HFF-Myc (cell line): Measurements from ENCODE around the gene PPA1.
"Not testable (repeated sequence)": the region's sequence is repeated elsewhere in the genome, so short reads cannot be mapped to it uniquely, and the experiment has no call there.

Source experiments
- DNase-seq: peaks from one replicate; pipeline ENCODE4 v3.0.0-alpha.2; 2011; ENCODE audit warnings: low read depth; ENCODE audit errors: extremely low read depth
- H3K4me3 ChIP-seq: replicated peaks from 2 replicates; pipeline ENCODE4 v1.5.1; 2011; ENCODE audit warnings: low read depth, mild to moderate bottlenecking, control low read depth, low read length
- TF ChIP-seq, protein P1 (sequence below): IDR thresholded peaks from 2 replicates; pipeline ENCODE4 v1.5.1; 2012; ENCODE audit warnings: mild to moderate bottlenecking, low read depth, low read length, control low read depth; ENCODE audit errors: missing control alignments

PPA1 gene

DNA sequence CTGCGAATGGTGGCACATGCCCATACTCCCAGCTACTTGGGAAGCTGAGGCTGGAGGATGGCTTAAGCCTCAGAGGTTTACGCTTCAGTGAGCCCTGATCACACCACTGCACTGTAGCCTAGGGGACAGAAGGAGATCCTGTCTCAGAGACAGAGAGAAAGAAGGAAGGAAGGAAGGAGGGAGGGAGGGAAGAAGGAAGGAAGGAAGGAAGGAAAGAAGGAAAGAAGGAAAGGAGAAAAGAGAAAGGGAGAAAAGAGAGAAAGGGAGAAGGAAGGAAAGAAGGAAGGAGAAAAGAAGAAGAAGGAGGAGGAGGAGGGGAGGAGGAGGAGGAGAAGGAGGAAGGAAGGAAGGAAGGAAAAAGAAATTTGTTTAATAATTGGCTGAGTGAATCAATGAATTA is 49.9 kb downstream of the PPA1 start:
- H3K4me3 ChIP-seq, result no peak overlapping the region
- TF ChIP-seq, protein P1, sequence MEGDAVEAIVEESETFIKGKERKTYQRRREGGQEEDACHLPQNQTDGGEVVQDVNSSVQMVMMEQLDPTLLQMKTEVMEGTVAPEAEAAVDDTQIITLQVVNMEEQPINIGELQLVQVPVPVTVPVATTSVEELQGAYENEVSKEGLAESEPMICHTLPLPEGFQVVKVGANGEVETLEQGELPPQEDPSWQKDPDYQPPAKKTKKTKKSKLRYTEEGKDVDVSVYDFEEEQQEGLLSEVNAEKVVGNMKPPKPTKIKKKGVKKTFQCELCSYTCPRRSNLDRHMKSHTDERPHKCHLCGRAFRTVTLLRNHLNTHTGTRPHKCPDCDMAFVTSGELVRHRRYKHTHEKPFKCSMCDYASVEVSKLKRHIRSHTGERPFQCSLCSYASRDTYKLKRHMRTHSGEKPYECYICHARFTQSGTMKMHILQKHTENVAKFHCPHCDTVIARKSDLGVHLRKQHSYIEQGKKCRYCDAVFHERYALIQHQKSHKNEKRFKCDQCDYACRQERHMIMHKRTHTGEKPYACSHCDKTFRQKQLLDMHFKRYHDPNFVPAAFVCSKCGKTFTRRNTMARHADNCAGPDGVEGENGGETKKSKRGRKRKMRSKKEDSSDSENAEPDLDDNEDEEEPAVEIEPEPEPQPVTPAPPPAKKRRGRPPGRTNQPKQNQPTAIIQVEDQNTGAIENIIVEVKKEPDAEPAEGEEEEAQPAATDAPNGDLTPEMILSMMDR, result no peak
- no peak for DNase-seq

DNA sequence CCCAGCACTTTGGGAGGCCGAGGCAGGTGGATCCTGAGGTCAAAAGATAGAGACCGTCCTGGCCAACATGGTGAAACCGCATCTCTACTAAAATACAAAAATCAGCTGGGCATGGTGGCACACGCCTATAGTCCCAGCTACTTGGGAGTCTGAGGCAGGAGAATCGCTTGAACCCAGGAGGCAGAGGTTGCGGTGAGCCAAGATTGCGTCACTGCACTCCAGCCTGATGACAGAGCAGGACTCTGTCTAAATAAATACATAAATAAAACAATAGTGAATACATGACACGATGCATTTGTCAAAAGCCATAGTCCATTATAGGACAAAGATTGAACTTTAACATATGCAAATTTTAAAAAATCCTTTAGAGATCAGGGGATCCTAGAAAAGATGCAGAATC is 54.0 kb downstream of the PPA1 start:
- not testable (repeated sequence) for H3K4me3 ChIP-seq, DNase-seq

DNA sequence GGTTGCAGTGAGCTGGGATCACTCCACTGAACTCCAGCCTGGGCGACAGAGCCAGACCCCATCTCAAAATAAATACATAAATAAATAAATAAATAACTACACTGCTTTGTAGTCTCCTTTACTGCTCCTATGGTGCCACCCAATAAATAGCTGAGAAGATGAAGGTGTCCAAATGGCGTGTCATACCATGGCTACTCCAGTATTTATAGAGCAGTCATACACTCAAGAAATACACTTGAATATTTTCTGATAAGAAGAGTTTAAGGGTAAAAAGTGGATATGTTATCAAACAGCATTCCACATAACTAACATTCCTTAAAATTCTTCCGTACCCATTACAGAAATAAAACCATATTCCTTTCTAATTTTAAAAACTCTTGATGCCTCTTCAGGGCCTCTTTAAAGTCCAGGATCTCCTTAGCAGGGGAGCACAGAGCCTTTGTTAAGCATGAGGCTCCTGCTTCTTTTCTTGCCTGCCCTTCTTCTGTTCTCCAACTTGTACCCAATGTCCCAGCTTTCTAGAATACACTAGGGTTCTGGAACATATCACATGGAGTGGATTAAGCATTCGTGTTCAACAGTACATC is 55.0 kb downstream of the PPA1 start:
- no peak for DNase-seq
- TF ChIP-seq, protein P1, result no peak
- H3K4me3 ChIP-seq, result no peak overlapping the region

DNA sequence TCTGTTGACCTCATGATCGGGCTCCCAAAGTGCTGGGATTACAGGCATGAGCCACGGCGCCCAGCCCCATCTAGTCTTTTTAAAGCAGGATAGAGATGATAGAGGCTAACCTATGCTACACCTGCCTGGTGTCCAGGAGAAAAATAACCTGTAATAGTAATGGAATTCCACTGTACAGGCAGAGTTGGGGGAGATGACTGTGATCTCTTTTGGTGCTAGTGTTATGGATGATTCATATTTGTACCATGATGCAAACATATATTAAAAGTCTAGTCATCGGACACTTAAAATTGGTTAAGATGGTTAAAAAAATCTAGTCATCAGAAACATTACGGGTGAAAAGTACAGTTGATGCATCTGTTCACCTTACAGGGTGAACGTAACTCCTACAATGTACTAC is 56.8 kb downstream of the PPA1 start:
- H3K4me3 ChIP-seq, result no peak overlapping the region
- no peak for DNase-seq
- TF ChIP-seq, protein P1, result no peak

DNA sequence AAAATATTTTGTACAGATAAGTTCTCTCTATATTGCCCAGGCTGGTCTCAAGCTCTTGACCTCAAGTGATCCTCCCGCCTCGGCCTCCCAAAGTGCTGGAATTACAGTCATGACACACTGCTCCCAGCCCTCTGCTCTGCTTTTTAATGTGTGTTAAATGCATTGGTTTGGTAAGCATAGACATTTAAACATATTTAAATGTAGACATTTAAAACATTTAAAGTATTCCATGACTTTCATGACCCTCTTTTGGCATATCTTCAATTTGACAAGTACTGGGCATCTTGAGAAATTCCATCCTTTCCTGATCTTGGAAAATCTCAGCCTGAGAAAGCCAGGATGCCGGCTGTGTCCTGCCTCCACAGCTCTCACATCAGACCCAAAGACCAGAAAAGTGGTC is 57.7 kb downstream of the PPA1 start:
- DNase-seq, result no peak
- TF ChIP-seq, protein P1, result no peak
- no peak overlapping the region for H3K4me3 ChIP-seq

DNA sequence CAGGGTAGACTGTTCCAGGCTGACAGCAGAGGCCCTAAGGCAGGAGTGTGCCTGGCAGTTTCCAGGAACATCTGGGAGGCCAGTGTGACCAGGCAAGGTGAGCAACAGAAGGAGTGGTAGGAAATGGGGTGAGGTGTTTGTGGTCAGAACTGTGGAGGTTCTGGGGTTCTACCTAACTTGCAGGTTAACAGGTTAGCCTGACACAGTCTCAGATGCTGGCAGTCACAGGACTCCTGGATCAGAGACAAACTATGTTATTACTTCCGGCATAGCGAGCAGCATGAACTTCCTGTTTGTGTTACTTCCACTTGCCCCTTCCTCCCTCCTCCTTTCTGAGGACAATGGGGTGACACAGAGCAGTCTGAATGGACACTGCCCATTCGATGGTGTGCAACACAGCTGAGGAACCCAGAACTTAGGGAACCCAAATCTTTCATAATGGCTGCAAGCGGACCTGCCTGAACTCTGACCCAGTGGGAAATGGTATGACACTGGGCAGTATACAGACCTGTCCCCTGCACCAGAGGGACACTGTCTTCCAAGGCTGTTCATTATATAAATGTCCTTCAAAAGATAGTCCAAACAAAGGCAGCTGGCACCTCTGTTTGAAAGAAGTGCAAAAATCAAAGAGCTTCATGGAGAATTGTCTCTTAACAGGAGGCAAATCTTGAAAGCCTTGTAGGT is 59.0 kb downstream of the PPA1 start:
- TF ChIP-seq, protein P1, result no peak
- no peak for DNase-seq
- H3K4me3 ChIP-seq, result no peak overlapping the region

DNA sequence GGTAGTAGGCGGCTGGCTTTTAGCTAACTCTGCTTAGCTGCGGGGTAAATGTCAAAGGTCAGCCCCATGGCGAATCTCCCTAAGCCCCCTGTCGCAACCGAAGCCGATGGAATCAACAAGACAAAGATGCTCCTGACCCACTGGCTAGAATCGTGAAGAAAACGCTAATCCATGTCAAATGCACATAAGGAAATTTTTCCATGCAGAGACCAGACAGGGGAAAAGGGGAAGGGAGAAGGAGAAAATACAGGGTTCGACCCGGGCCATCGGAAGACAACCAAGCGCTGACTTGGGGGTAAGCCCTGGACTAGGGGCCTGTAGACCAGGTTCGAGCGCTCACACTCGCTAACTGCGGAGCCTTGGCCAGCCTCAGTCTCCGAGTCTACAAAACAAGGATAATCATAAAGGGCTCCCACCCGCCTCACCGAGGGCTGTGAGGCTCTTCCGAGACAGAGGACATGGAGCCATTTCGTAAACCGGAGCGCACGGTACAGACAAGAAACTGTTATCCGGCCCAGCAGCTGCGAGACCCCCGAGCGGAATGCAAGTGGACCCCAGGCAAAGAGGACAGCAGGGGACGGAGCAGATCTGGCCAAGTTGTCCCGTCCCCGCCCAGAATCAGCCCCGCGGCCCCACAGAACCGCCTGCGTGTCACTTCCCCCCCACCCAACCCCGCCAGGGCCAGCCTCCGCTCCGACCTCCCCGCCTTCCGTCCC is 63.4 kb downstream of the PPA1 start:
- DNase-seq, result no peak
- peak overlapping the region; percentile 70 for H3K4me3 ChIP-seq
- TF ChIP-seq, protein P1, result no peak
